ENCODE results near the gene CD93. TPM values are rescaled to one million over a fixed set of nuclear protein-coding genes. Genes with fewer than 3 reads are reported as not detected.

The CD93 gene
- total RNA-seq, 1 experiment from 2014 or later, result not detected

DNA sequence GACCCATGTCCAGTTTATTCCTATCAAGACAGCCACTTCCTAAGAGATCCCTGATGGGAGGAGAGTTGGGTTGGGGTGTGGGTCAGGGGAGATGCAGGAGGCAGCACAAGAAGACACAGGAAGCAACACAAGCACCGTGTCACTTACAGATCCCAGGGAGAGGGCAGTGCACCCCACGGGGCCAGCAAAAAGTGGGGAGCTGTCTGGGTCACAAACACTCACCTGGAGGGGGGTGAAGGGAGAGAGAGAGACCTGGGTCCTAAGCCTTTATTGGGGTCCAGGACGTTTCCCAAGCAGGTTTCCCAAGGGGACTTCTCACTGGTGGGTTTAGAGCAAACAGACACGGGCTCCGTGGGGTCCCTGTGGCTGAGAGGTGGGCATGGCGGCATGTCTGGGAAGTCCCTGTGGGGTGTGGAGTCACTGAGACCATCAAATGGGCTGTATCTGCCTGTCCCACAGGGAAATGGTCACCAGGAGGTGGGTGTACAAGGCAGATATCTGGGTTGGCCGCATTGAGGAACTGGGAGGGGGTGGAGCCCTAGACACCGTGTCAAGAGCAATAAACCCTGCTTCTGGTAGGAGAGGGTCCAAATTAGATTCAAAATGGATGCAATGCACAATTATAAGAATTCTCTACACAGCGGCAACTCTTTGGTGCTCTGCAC is 1.6 kb upstream of the CD93 start:
- no peaks in the 10 kb centered on the region for H3K9me3 ChIP-seq
- no TSS peak for BruUV-seq (replicated peaks)
- TF ChIP-seq, protein P1, sequence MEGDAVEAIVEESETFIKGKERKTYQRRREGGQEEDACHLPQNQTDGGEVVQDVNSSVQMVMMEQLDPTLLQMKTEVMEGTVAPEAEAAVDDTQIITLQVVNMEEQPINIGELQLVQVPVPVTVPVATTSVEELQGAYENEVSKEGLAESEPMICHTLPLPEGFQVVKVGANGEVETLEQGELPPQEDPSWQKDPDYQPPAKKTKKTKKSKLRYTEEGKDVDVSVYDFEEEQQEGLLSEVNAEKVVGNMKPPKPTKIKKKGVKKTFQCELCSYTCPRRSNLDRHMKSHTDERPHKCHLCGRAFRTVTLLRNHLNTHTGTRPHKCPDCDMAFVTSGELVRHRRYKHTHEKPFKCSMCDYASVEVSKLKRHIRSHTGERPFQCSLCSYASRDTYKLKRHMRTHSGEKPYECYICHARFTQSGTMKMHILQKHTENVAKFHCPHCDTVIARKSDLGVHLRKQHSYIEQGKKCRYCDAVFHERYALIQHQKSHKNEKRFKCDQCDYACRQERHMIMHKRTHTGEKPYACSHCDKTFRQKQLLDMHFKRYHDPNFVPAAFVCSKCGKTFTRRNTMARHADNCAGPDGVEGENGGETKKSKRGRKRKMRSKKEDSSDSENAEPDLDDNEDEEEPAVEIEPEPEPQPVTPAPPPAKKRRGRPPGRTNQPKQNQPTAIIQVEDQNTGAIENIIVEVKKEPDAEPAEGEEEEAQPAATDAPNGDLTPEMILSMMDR (IDR thresholded peaks at IDR 0.05; ENCODE audit: insufficient read depth in 1 of 2, low read depth in 1 of 2, low read length in 1 of 2, severe bottlenecking in 1 of 2, unreplicated experiment in 1 of 2), result no peak
- no peaks in the 10 kb centered on the region for H3K36me3 Mint-ChIP-seq (ENCODE audit: insufficient read depth, unreplicated experiment)
- DNase-seq, result no peak
- no peaks in the 10 kb centered on the region for H3K27me3 ChIP-seq (replicated peaks; ENCODE audit: control insufficient read depth, insufficient read depth, low read length)
- CTCF ChIA-PET, result no interaction called here
- H3K36me3 ChIP-seq (ENCODE audit: control insufficient read depth, insufficient read depth, low read length), result no peaks in the 10 kb centered on the region
- H3K27ac Mint-ChIP-seq (ENCODE audit: unreplicated experiment), result no peak overlapping the region
- no peaks in the 10 kb centered on the region for H3K9me3 Mint-ChIP-seq (ENCODE audit: unreplicated experiment)
- POLR2A ChIA-PET, result no interaction called here
- no peak overlapping the region for H3K4me3 Mint-ChIP-seq (ENCODE audit: unreplicated experiment)
- H3K4me1 Mint-ChIP-seq (ENCODE audit: low read depth, unreplicated experiment), result no peaks in the 10 kb centered on the region
- no peaks in the 10 kb centered on the region for H3K27me3 Mint-ChIP-seq (ENCODE audit: insufficient read depth, unreplicated experiment)
- intact Hi-C loops (cut with micrococcal nuclease; ENCODE audit: unreplicated experiment), result no loop called here
- no peaks in the 10 kb centered on the region; the same call in 1 of the 2 replicates for H3K4me1 ChIP-seq
- H3K4me3 ChIP-seq (ENCODE audit: low read depth, low read length), result no peak overlapping the region

- Histone ChIP-seq H3K27me3 (replicated peaks; ENCODE audit: control insufficient read depth, insufficient read depth, low read length) (no peaks in the 10 kb centered on the region), H3K4me1 (no peaks in the 10 kb centered on the region; the same call in 1 of the 2 replicates), H3K36me3 (ENCODE audit: control insufficient read depth, insufficient read depth, low read length) (no peaks in the 10 kb centered on the region), H3K9me3 (no peaks in the 10 kb centered on the region), H3K4me3 (ENCODE audit: low read depth, low read length) (no peak overlapping the region)
- TF ChIP-seq, protein P1 (IDR thresholded peaks at IDR 0.05; ENCODE audit: insufficient read depth in 1 of 2, low read depth in 1 of 2, low read length in 1 of 2, severe bottlenecking in 1 of 2, unreplicated experiment in 1 of 2), result no peak
- BruUV-seq (replicated peaks), result no TSS peak
- POLR2A ChIA-PET, result no interaction called here
- Mint-ChIP-seq H3K27me3 (ENCODE audit: insufficient read depth, unreplicated experiment) (no peaks in the 10 kb centered on the region), H3K4me3 (ENCODE audit: unreplicated experiment) (no peak overlapping the region), H3K27ac (ENCODE audit: unreplicated experiment) (no peak overlapping the region), H3K9me3 (ENCODE audit: unreplicated experiment) (no peaks in the 10 kb centered on the region), H3K4me1 (ENCODE audit: low read depth, unreplicated experiment) (peaks cover 6% of the 10 kb centered on the region), H3K36me3 (ENCODE audit: insufficient read depth, unreplicated experiment) (no peaks in the 10 kb centered on the region)
- DNase-seq, result no peak
- intact Hi-C loops (cut with micrococcal nuclease; ENCODE audit: unreplicated experiment), result no loop called here
- CTCF ChIA-PET, result interaction anchor here (1.3 kb wide), 1 partner anchor 114 kb away, joined by 3 read pairs; no protein-coding TSS in a partner anchor
Observed at GRCh38 chr20:23086931-23087411, 847 bp upstream of the CD93 start.

GRCh38 chr20:23085436-23086055 is 578 bp downstream of the CD93 start:
- Histone ChIP-seq H3K9me3 (no peaks in the 10 kb centered on the region), H3K36me3 (ENCODE audit: control insufficient read depth, insufficient read depth, low read length) (no peaks in the 10 kb centered on the region), H3K4me1 (no peaks in the 10 kb centered on the region; the same call in 1 of the 2 replicates), H3K27me3 (replicated peaks; ENCODE audit: control insufficient read depth, insufficient read depth, low read length) (no peaks in the 10 kb centered on the region), H3K4me3 (ENCODE audit: low read depth, low read length) (no peak overlapping the region)
- H3K27me3 Mint-ChIP-seq (ENCODE audit: insufficient read depth, unreplicated experiment), result no peaks in the 10 kb centered on the region
- no peak overlapping the region for H3K27ac Mint-ChIP-seq (ENCODE audit: unreplicated experiment)
- peaks cover 6% of the 10 kb centered on the region for H3K4me1 Mint-ChIP-seq (ENCODE audit: low read depth, unreplicated experiment)
- H3K36me3 Mint-ChIP-seq (ENCODE audit: insufficient read depth, unreplicated experiment), result no peaks in the 10 kb centered on the region
- intact Hi-C loops (cut with micrococcal nuclease; ENCODE audit: unreplicated experiment), result no loop called here
- BruUV-seq (replicated peaks), result no TSS peak
- H3K9me3 Mint-ChIP-seq (ENCODE audit: unreplicated experiment), result no peaks in the 10 kb centered on the region
- TF ChIP-seq, protein P1 (IDR thresholded peaks at IDR 0.05; ENCODE audit: insufficient read depth in 1 of 2, low read depth in 1 of 2, low read length in 1 of 2, severe bottlenecking in 1 of 2, unreplicated experiment in 1 of 2), result no peak
- POLR2A ChIA-PET, result no interaction called here
- H3K4me3 Mint-ChIP-seq (ENCODE audit: unreplicated experiment), result no peak overlapping the region
- CTCF ChIA-PET, result interaction anchor here (1.3 kb wide), 1 partner anchor 116 kb away, joined by 3 read pairs; no protein-coding TSS in a partner anchor
- DNase-seq, result no peak

All from Caco-2 (cell line).